OCI-LY3 (cell line): ENCODE data around the gene CHST11.

Experiments used
- EZH2phosphoT487 ChIP-seq: fragments of 200-600 bp; shearing (Covaris generic); IDR thresholded peaks from 2 replicates; pipeline ENCODE4 v1.6.1; 2018; ENCODE audit warnings: antibody characterized with exemption, mixed run types, low read depth
- TF ChIP-seq, protein P1 (sequence below): fragments of 200-600, 300-600 bp; sonication (generic); IDR thresholded peaks from 2 replicates; pipeline ENCODE4 v1.5.1; 2014; ENCODE audit warnings: antibody characterized with exemption, low read length, low read depth

DNA sequence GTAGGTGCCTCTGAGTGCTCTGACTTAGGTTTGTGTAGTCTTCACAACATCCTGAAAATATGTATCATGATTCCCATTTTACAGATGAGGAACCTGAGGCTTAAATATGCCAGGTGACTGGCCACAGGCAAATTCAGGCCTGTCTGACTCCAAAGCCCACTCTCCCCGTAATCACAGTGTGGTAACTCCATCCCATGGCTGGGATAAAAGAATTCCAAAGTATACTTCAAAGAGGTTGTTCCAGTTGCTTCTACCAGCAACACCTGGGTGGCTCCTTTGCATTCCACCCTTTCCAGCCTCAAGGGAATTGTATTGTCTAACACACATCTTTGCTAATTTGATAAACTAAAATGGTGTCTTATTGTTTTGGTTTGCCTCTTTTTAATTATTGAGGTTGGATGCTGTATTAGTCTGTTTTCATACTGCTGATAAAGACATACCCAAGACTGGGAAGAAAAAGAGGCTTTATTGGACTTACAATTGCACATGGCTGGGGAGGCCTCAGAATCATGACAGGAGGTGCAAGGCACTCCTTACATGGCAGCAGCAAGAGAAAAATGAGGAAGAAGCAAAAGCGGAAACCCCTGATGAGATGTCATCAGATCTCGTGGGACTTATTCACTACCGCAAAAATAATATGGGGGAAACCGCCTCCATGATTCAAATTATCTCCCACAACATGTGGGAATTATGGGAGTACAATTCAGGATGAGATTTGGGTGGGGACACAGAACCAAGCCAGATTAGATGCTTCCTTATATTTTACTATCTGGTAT lies 9.9 kb upstream of the CHST11 start:
- TF ChIP-seq, protein P1, sequence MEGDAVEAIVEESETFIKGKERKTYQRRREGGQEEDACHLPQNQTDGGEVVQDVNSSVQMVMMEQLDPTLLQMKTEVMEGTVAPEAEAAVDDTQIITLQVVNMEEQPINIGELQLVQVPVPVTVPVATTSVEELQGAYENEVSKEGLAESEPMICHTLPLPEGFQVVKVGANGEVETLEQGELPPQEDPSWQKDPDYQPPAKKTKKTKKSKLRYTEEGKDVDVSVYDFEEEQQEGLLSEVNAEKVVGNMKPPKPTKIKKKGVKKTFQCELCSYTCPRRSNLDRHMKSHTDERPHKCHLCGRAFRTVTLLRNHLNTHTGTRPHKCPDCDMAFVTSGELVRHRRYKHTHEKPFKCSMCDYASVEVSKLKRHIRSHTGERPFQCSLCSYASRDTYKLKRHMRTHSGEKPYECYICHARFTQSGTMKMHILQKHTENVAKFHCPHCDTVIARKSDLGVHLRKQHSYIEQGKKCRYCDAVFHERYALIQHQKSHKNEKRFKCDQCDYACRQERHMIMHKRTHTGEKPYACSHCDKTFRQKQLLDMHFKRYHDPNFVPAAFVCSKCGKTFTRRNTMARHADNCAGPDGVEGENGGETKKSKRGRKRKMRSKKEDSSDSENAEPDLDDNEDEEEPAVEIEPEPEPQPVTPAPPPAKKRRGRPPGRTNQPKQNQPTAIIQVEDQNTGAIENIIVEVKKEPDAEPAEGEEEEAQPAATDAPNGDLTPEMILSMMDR: no peak
- TF ChIP-seq EZH2phosphoT487: no peak
